Testis (tissue), 3 donors: Measurements from ENCODE around the gene MAN1C1. TPM values are rescaled to one million over a fixed set of nuclear protein-coding genes. Genes with fewer than 3 reads are reported as not detected.

Source experiments
- DNase-seq: peaks from one replicate; pipeline ENCODE4 v3.0.0-alpha.2; 2019
- H3K27ac ChIP-seq, 2 donors: fragments of 200-600 bp; sonication (generic); one replicate each; pipeline ENCODE4 v1.5.1; 2019
- H3K27me3 ChIP-seq: fragments of 200-600 bp; sonication (generic); one replicate; pipeline ENCODE4 v1.5.1; 2019
- H3K36me3 ChIP-seq: fragments of 200-600 bp; sonication (generic); one replicate; pipeline ENCODE4 v1.5.1; 2017; ENCODE audit warnings: low read depth; ENCODE audit errors: missing control alignments
- H3K4me1 ChIP-seq: fragments of 200-600 bp; sonication (generic); one replicate; pipeline ENCODE4 v1.5.1; 2019
- H3K4me3 ChIP-seq, 2 donors: fragments of 200-600 bp; sonication (generic); one replicate each; pipeline ENCODE4 v1.5.1; 2017 to 2019
- H3K9me3 ChIP-seq: fragments of 200-600 bp; sonication (generic); one replicate; pipeline ENCODE4 v1.5.1; 2017
- POLR2A ChIP-seq: fragments of 450-650 bp; IDR thresholded peaks from one replicate; pipeline ENCODE4 v1.6.1; 2017; ENCODE audit warnings: antibody characterized with exemption, mild to moderate bottlenecking, moderate library complexity
- WGBS, 2 donors: methylation state at CpG; one replicate each; pipeline ENCODE4 v1.1.5; 2018; 5-methylcytosine and 5-hydroxymethylcytosine counted together
- intact Hi-C: fragments of 100-400 bp; cut with DNase I; formaldehyde crosslinking; loops from one replicate; pipeline ENCODE4 v1.15.1; 2023; ENCODE audit warnings: low total_unique reads
- polyA plus RNA-seq: library from polyadenylated mRNA; stranded (reverse); fragments of 350-450 nt; fragmentation: Illumina TruSeq; extraction: RNeasy Lipid Tissue Mini Kit (QIAGEN cat#74804); gene quantifications from one replicate; pipeline ENCODE4 v1.2.3, GENCODE V29; 2014; ENCODE audit warnings: low read depth, low replicate concordance; ENCODE audit not compliant: insufficient read depth
- total RNA-seq, 2 donors: library from RNA; depleted of rRNA; stranded (reverse); fragments of >200 nt; gene quantifications; one replicate each; pipeline ENCODE4 v1.2.3, GENCODE V29; 2016
- TF ChIP-seq, protein P1 (sequence below), 3 experiments: fragments of 450-650 bp in 2 of 3; fragments of 200-600 bp in 1 of 3; sonication (generic) in 1 of 3; IDR thresholded peaks; one replicate each; pipeline ENCODE4 v1.5.1; 2016 to 2019; ENCODE audit warnings: antibody characterized with exemption in 3 of 3, mild to moderate bottlenecking in 2 of 3, moderate library complexity in 1 of 3

The MAN1C1 gene
- total and polyA plus RNA-seq, 3 donors from 2014 or later: 12.8 to 21.1 (median 14.8) TPM

DNA sequence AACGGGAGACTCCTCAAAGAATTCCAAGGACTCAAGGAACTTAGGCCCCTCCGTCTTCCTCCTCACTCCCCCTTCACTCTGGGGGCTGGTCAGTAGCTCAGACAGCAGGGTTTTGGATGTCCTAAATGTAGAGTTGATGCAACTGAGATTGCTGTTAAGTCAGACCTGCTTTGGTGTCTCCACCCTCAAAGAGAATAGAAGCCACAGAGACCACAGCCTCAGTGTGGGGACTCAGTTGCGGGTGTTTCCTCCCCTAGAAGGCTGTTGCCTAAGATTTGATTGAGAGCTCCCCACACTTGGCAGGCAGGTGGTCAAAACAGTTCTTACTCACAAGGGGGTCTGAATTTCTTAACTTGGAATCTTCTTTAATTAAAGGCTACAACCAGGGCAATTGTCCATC is 7.6 kb downstream of the MAN1C1 start:
- H3K27me3 ChIP-seq: no peaks in the 10 kb centered on the region
- no peak overlapping the region for H3K4me3 ChIP-seq
- H3K36me3 ChIP-seq: no peaks in the 10 kb centered on the region
- 69% methylated on average over 3 of the region's 3 CpGs for WGBS, 2 donors
- DNase-seq: no peak
- no peaks in the 10 kb centered on the region for H3K9me3 ChIP-seq
- peaks cover 6% of the 10 kb centered on the region for H3K4me1 ChIP-seq
- no peak overlapping the region for H3K27ac ChIP-seq
- no peak for TF ChIP-seq POLR2A
- intact Hi-C loops: no loop called here

DNA sequence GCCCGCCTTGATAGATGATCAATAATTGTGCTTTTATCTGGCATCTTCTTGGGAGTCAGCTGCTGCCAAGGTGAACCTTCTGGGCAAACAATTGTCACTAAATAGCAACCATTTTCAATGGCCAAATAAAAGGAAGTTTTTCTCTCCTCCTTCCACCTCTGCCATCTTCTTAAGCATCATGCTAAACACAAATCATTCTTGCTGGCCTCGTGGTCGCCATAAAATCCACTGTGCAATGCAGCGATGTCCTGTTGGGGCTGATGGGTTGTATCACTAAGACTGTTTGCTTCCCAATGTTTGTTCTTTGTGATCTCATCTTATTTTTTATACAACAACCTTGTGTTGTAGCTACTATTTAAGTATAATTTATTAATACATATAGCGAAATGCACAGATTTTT is 8.0 kb downstream of the MAN1C1 start:
- intact Hi-C loops: no loop called here
- Histone ChIP-seq H3K36me3 (no peaks in the 10 kb centered on the region), H3K4me1 (peaks cover 5% of the 10 kb centered on the region), H3K4me3 (no peak overlapping the region), H3K9me3 (no peaks in the 10 kb centered on the region), H3K27ac (no peak overlapping the region), H3K27me3 (no peaks in the 10 kb centered on the region)
- no peak for DNase-seq
- no peak for TF ChIP-seq POLR2A
- TF ChIP-seq, protein P1, sequence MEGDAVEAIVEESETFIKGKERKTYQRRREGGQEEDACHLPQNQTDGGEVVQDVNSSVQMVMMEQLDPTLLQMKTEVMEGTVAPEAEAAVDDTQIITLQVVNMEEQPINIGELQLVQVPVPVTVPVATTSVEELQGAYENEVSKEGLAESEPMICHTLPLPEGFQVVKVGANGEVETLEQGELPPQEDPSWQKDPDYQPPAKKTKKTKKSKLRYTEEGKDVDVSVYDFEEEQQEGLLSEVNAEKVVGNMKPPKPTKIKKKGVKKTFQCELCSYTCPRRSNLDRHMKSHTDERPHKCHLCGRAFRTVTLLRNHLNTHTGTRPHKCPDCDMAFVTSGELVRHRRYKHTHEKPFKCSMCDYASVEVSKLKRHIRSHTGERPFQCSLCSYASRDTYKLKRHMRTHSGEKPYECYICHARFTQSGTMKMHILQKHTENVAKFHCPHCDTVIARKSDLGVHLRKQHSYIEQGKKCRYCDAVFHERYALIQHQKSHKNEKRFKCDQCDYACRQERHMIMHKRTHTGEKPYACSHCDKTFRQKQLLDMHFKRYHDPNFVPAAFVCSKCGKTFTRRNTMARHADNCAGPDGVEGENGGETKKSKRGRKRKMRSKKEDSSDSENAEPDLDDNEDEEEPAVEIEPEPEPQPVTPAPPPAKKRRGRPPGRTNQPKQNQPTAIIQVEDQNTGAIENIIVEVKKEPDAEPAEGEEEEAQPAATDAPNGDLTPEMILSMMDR (IDR thresholded peaks at IDR 0.05): no peak
- 93 to 96% methylated on average over 5 of the region's 5 CpGs for WGBS, 2 donors

DNA sequence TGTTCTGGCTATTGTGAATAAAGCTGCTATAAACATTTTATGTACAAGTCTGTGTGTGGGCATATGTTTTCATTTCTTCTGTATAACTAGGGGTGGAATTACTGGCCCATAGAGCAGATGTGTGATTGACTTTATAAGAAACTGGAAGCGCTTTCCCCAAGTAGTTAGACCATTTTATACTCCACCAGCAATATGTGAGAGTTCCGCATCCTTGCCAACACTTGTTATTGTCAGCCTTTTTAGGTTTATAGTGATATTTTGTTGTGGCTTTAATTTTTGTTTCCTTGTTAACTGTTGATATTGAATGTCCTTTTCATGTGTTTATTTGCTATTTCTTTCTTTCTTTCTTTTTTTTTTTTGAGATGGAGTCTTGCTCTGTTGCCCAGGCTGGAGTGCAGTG is 9.4 kb downstream of the MAN1C1 start:
- no peaks in the 10 kb centered on the region for H3K36me3 ChIP-seq
- no peak for TF ChIP-seq POLR2A
- TF ChIP-seq, protein P1 (IDR thresholded peaks at IDR 0.05): no peak
- H3K27ac ChIP-seq: no peak overlapping the region
- H3K27me3 ChIP-seq: no peaks in the 10 kb centered on the region
- H3K4me3 ChIP-seq: no peak overlapping the region
- no peaks in the 10 kb centered on the region for H3K4me1 ChIP-seq
- intact Hi-C loops: no loop called here
- no peak for DNase-seq
- WGBS, 2 donors: 84 to 96% methylated on average over 2 of the region's 2 CpGs
- H3K9me3 ChIP-seq: no peaks in the 10 kb centered on the region

DNA sequence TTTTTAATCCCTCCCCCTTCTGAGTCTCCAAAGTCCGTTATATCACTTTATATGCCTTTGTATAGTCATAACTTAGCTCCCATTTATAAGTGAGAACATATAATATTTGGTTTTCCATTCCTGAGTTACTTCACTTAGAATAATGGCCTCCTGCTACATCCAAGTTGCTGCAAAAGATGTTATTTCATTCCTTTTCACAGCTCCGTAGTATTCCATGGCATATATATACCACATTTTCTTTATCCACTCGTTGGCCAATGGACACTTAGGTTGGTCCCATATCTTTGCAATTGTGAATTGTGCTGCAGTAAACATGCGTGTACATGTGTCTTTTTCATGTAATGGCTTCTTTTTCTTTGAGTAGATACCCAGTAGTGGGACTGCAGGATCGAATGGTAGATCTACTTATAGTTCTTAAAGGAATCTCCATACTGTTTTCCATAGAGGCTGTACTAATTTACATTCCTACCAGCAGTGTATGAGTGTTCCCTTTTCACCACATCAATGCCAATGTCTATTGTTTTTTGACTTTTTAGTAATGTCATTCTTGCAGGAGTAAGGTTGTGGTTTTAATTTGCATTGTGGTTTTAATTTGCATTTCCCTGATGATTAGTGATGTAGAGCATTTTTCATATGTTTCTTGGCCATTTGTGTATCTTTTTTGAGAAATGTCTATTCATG is 12.3 kb downstream of the MAN1C1 start:
- DNase-seq: no peak
- intact Hi-C loops: no loop called here
- Histone ChIP-seq H3K27ac (no peak overlapping the region), H3K4me1 (no peaks in the 10 kb centered on the region), H3K36me3 (no peaks in the 10 kb centered on the region), H3K27me3 (no peaks in the 10 kb centered on the region), H3K4me3 (no peak overlapping the region), H3K9me3 (no peaks in the 10 kb centered on the region)
- 94 to 97% methylated on average over 5 of the region's 5 CpGs for WGBS, 2 donors
- TF ChIP-seq POLR2A: no peak
- TF ChIP-seq, protein P1 (IDR thresholded peaks at IDR 0.05): no peak

DNA sequence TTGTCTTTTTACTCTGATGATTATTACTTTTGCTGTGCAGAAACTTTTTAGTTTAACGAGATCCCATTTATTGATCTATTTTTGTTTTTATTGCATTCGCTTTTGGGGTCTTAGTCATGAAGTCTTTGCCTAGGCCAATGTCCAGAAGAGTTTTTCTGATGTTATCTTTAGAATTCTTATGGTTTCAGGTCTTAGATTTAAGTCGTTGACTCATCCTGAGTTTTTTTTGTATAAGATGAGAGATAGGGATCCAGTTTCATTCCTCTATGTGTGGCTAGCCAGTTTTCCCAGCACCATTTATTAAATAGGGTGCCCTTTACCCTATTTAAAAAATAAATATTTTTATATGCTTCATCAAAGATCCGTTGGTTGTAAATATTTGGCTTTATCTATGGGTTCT is 13.2 kb downstream of the MAN1C1 start:
- Histone ChIP-seq H3K36me3 (no peaks in the 10 kb centered on the region), H3K27ac (no peak overlapping the region), H3K4me1 (no peaks in the 10 kb centered on the region), H3K9me3 (no peaks in the 10 kb centered on the region), H3K4me3 (no peak overlapping the region), H3K27me3 (no peaks in the 10 kb centered on the region)
- DNase-seq: no peak
- intact Hi-C loops: no loop called here
- WGBS, 2 donors: 89 to 92% methylated on average over 4 of the region's 4 CpGs
- no peak for TF ChIP-seq POLR2A
- TF ChIP-seq, protein P1 (IDR thresholded peaks at IDR 0.05): no peak
